ENCODE results near the gene LONP2. TPM values are rescaled to one million over a fixed set of nuclear protein-coding genes. Genes with fewer than 3 reads are reported as not detected.

Gene LONP2
- total and polyA plus RNA-seq, 2 of the 13 experiments (the other 11 are each of a cell fraction or from before 2014, with no cell fraction given): 39.2 to 63.3 TPM

GRCh38 chr16:48231727-48232492, 12.2 kb upstream of the LONP2 start (continued):
- TF ChIP-seq KMT2A (CRISPR knock-in tag; IDR thresholded peaks at IDR 0.05) (0 out of 2 replicates have a peak, but pooled peaks have one; percentile 47), ZNF720 (CRISPR knock-in tag; IDR thresholded peaks at IDR 0.05) (no peak)

DNA sequence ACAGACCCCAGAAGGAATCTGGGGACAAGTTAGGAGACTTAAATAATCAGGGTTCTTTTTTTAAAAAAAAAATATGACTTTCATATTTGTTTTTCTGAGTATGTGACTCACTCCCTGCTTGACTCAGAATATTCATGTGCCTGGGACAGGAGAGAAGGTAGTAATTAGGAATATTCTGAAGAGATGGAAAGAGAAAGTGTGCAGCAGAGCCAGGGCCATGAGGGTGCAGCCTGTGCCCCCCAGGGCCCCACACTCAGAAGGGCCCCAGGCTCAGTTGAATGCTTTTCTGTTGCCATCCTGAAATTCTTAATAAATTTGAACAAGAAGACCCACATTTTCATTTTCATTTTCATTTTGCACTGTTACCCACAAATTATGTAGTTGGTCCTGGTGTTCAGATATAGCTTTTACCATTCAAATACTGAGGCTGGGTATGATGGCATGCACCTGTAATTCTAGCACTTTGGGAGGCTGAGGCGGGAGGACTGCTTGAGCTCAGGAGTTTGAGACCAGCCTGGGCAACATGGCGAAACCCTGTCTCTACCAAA, 11.5 kb upstream of the LONP2 start:
- no peak overlapping the region for H3K27ac ChIP-seq (ENCODE audit: extremely low read length, insufficient read depth, low read length)
- BruUV-seq (replicated peaks): no TSS peak
- intact Hi-C loops (cut with micrococcal nuclease; ENCODE audit: unreplicated experiment): loop anchor here (5.0 kb wide), 2 partner anchors 295 to 400 kb away; no protein-coding TSS in a partner anchor

More for the DNA sequence above, 11.5 kb upstream of the LONP2 start:
- Histone ChIP-seq H3K9ac (ENCODE audit: insufficient read depth, low read depth, low read length) (no peak overlapping the region), H2AFZ (ENCODE audit: low read length) (no peak overlapping the region), H3K9me3 (ENCODE audit: low read length) (no peaks in the 10 kb centered on the region), H3K27me3 (ENCODE audit: control insufficient read depth in 1 of 2, insufficient read depth in 2 of 2, low read length in 2 of 2) (no peaks in the 10 kb centered on the region), H3K4me1 (ENCODE audit: insufficient read depth, low read length) (peaks cover 71% of the 10 kb centered on the region), H3K4me3 (replicated peaks in 1 of 3; ENCODE audit: insufficient read depth in 1 of 3, low read depth in 2 of 3, low read length in 3 of 3) (no peak overlapping the region), H4K20me1 (ENCODE audit: insufficient read depth, low read length) (no peaks in the 10 kb centered on the region), H3K36me3 (replicated peaks in 1 of 2; ENCODE audit: control insufficient read depth in 1 of 2, insufficient read depth in 2 of 2, low read length in 2 of 2) (no peaks in the 10 kb centered on the region), H3K79me2 (ENCODE audit: insufficient read depth, low read length) (no peaks in the 10 kb centered on the region), H3K4me2 (ENCODE audit: low read depth, low read length) (no peak overlapping the region)
- no peak for ATAC-seq
- in situ Hi-C loops (cut with HindIII; ENCODE audit: extremely low pct_ligation_motif_present, low pct_unique_long_range_greater_than_20kb): no loop called here
- no peak for DNase-seq (ENCODE audit: low spot score)
- TF ChIP-seq ZNF557 (CRISPR knock-in tag; IDR thresholded peaks at IDR 0.05) (no peak), ZNF740 (CRISPR knock-in tag; IDR thresholded peaks at IDR 0.05) (no peak), RBAK (CRISPR knock-in tag; IDR thresholded peaks at IDR 0.05) (no peak)
- TF ChIP-seq, protein P1, sequence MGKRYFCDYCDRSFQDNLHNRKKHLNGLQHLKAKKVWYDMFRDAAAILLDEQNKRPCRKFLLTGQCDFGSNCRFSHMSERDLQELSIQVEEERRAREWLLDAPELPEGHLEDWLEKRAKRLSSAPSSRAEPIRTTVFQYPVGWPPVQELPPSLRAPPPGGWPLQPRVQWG (CRISPR knock-in tag; IDR thresholded peaks at IDR 0.05; ENCODE audit: borderline replicate concordance, low read depth): no peak
- POLR2A ChIA-PET: no interaction called here
- CTCF ChIA-PET (ENCODE audit: low intra/inter-chr PET ratio, low total read pairs): interaction anchor here (0.7 to 2.0 kb wide), 3 partner anchors 24 to 294 kb away, joined by 3 to 19 read pairs (median 3); no protein-coding TSS in a partner anchor
- FAIRE-seq: no peak
- WGBS (ENCODE audit: low lambda C conversion rate): 100% methylated on average over 2 of the region's 2 CpGs
